Suppressor macrophage (primary cell): ENCODE results near the gene PSMD3.
"Not testable (repeated sequence)": the region's sequence is repeated elsewhere in the genome, so short reads cannot be mapped to it uniquely, and the experiment has no call there.

Experiments used
- DNase-seq, 4 experiments: peaks; one replicate each; pipeline ENCODE4 v3.0.0-alpha.2; 2020 to 2022
- total RNA-seq, 17 experiments: gene quantifications; one replicate each; lab custom pipeline; 2026; ENCODE audit warnings: mixed read lengths in 6 of 17, inconsistent platforms in 3 of 17; lab: John Stamatoyannopoulos, UW

PSMD3 gene
- 72.5 to 182 (median 106) reads per million in 17 experiments for total RNA-seq

DNA sequence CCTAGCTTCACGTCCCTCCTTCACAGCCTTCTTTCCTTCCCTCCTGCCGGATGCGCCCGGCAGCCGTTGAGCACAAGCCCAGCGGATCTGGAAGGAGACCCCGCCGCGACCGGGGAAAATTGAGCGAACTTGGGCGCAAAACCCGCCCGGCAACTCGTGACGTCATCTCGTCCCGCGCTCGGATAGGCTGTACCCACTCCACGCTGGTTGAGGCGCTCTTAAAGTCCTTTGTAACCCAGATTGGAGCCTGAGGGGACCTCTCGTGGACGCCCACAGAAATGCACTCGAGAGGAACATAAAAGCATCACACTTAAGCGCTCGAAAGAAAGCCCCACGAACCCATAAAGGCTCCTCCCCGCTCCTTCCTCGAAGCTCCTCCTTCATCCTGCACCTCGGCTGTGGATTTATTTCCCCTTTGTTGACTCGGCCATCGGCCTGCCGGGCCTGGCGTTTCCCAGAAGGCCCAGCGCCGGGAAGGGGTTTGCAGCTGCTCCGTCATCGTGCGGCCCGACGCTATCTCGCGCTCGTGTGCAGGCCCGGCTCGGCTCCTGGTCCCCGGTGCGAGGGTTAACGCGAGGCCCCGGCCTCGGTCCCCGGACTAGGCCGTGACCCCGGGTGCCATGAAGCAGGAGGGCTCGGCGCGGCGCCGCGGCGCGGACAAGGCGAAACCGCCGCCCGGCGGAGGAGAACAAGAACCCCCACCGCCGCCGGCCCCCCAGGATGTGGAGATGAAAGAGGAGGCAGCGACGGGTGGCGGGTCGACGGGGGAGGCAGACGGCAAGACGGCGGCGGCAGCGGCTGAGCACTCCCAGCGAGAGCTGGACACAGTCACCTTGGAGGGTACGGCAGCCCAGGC lies at the start of gene PSMD3:
Gene PSMD3, plus strand, starts transcription at position 457 of the 856 bp plus-strand sequence. Its CDS starts 164 bp downstream, at position 621.
- peak; percentile 98 to 100 (median 100) for DNase-seq

DNA sequence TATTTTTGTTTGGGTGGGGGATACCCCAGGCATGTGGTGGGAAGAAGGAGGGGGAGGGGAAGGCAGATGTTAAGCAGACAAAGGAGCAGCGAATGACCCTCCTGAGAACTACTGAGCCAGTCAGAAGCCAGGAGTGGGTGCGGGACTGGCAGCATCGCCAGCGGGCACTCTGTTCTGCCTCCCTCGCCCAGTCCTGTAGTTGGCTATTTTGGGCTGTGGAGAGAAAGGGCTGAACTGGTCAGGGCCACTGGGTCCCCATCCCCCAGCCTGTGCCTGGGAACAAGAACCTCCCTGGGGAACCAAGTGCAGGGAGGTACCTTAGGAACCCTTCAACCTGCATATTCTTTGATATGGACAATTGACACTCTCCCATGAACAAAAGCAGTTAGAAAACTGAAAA lies 46.7 kb upstream of the PSMD3 start:
- no peak for DNase-seq

DNA sequence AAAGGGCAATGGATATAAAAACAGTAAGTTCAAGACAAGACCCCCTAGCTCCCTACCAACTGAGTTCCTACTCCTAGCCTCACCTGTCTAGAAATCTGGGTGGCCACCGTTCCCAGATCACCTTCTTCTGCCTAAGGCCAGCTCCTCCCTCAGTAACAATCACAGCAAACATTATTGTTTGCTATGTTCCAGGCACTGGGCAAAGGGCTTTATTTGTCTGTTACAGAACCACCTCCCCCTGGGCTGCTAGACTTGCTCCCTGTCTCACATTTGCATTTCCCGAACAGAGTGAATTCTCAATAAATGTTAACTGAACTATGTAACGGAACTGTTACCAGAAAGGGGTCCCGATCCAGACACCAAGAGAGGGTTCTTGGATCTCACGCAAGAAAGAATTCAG lies 46.3 kb upstream of the PSMD3 start:
- DNase-seq: no peak

DNA sequence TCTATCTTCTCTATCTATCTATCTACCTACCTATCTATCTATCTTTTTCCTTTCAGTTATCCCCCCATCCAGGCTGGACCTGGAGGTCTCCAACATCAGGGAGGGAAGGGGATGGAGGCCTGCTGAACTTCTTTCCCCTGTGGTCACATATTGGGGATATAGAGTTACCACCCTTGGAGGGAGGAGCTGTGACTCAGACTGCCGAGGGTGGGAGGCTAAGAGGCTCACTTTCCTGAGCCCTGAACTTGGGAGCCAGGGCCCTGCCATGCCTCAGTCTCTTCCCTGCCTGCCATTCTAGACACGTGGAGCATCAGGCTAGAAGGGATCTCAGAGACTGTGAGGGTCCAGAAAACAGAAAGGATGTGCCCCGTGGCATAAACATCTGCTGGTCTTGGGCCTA lies 44.7 kb upstream of the PSMD3 start:
- no peak for DNase-seq

DNA sequence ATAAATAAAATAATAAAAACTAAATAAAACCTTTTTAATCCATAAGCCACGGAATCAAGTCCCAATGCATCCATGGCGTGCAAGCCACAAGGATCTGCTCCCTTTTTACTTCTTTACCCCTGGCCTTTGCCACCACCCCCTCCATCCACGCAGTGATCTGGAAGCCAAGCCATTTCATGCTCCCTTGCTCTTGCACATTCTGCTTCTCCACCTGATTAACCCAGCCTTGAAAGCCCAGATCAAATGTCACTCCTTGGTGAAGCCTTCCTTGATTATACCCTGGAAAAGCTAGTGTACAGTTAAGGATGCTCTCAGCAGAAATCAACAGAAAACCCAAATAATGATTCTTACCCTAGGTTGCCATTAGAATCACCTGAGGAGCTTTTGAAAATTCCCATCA lies 43.2 kb upstream of the PSMD3 start:
- no peak for DNase-seq

DNA sequence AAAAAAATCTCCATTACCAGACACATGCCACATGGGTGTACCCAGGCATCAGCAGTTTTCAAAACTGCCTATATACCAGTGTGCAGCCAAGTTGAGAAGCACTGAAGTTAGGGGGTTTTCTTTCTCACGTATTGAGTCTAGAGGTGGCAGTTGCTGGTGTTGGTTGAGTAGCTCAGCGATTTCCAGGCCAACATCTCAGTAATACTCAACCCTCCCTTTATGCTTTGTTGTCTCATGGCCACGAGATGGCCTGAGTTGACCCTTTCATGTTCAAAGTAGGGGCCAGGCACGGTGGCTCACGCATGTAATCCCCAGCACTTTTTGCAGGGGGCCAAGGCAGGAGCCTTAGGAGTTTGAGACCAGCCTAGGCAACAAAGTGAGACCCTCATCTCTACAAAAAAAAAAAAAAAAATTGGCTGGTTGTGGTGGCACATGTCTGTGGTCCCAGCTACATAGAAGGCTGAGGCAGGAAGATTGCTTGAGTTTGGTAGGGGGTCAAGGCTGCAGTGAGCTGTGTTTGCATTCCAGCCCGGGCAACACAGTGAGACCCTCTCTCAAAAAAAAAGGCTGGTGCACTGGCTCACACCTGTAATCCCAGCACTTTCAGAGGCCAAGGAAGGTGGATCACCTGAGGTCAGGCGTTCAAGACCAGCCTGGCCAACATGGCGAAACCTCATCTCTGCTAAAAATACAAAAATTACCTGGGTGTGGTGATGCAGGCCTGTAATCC lies 42.3 kb upstream of the PSMD3 start:
- no peak for DNase-seq

DNA sequence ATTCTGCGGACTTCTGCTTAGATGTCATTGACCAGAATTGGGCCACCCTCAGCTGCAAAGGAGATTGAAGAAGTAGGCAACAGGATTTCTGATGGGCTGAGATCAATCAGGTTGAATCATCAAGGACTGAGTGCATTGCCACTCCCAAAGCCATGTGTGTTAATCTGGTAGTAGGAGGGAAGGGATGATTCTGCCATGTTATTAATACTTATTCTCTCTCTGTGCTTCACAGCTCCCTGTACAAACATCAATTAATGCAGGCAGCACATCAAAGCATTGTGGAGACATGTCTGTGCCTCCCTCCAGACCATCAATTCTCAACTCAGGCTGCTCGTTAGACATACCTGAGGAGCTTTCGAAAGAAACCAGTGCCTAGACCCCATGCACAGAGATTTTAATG lies 41.5 kb upstream of the PSMD3 start:
- no peak for DNase-seq

DNA sequence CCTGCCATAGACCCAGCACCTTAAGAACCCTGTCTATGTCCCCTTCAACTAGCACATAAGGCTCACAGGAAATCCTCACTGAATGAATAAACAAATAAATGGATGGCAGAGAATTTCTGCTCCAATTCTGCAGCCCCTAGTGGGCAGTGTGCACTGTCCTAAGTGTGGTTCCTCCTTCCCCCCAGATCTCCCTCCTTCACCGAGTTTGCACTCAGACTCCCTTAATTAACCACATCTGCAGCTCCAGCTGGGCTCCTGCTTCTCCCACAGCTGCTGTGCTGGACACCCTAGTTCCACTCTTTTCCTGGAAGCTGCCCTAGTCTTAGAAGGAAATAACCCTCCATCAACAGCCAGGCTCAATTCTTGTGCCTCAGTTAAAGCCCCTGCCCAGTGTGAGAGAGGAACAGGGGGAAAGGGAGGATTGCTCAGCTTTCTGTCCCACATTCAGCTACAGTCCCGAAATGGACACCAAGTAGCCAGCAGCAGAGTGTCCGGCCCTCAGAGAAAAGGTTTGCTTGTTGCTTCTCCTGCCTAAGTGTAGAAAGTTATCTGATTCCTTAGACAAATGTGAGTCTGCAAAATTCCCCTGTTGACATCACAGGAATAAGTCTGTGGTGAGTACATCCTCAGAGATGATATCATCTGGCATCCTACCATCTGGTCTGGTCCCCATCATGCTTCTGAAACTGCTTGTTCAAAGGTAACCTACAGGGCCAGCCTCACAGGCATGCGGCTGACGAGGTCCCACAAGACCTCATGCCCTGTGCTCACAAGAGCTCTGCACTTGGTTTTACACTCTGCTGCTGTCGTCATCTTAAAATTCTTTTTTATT lies 40.8 kb upstream of the PSMD3 start:
- DNase-seq: peak; percentile 39 to 60 (median 49)

DNA sequence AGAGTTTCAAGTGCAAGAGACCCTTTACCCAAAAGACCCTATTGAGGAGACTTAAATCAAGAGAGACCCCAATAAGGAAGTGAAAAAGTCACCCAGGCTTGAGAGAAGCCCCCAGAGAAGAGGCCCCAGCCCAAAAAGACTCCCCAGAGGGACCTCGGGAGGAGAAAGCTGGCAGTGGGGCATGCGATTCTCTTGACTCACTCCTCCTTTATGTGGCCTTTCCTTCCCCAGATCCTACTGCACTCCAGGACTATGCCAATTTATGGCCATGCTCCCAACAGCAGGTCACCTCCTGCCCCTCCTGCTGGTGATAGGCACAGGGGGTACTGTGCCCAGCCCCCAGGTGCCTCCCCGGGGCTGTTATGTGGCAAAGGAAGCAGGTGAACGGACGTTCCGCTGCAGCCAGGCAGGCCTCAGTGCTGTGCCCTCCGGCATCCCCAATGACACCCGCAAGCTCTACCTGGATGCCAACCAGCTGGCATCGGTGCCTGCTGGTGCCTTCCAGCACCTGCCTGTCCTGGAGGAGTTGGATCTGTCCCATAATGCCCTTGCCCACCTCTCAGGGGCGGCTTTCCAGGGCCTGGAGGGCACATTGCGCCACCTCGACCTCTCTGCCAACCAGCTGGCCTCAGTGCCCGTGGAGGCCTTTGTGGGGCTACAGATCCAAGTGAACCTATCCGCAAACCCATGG lies 36.8 kb upstream of the PSMD3 start:
- no peak for DNase-seq

DNA sequence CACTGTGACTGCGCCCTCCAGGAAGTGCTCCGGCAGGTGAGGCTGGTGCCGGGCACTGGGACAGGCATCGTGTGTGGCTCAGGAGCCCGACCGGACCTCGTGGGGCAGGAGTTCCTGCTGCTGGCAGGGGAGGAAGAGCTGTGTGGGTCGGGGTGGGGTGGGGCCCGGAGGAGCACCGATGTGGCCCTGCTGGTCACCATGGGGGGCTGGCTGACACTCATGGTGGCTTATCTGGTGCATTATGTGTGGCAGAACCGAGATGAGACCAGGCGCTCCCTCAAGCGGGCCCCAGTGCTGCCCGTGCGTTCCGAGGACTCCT lies 36.3 kb upstream of the PSMD3 start:
- no peak for DNase-seq

DNA sequence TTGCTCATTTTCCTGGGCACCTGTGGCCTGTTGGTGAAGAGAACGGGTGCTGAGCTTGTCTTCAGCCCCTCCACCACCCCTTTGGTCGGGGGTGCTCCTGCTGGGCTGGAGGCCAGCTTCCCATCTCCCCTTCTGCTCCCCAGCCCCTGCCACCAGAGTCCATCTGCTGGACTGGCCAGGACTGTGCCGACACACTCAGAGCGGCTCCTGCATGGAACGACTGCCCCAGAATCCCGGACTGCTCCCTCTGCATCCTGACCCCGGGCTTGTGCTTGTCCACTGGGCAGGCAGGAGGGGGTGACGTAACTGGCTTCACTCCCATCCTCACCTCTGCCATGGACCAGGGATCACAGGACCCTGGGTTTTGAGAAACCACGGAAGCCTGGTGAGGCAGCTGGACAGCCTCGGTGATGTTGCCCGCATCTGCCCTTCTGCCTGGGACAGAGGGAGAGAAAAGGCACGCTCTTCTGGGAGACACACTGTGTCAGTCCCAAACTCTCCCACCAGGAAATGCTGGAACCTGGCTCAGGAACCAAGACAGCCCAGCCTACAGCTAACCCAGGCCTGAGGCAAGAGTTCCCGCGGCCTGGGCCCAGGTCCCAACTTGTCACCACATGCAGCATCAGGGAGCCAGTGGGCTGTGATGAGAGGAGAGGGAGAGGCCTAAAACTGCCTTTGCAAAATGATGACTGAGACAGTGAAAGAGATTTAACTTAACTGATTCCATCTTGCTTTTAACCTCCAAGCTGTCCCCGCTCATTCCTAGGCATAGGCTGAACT lies 33.9 kb upstream of the PSMD3 start:
- DNase-seq: no peak

DNA sequence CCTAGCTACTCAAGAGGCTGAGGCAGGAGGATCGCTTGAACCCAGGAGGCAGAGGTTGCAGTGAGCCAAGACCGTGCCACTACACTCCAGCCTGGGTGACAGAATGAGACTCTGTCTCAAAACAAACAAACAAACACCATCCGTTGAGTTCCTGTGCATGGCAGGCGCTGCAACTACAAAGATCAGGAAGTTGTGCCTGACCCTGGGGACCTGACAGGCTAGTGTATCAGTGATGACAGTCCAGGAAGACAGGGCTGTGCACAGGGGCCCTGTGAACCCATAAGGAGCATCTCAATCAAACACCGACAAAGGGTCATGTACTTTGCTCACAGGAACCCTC lies 32.1 kb upstream of the PSMD3 start:
- DNase-seq: not testable (repeated sequence)

DNA sequence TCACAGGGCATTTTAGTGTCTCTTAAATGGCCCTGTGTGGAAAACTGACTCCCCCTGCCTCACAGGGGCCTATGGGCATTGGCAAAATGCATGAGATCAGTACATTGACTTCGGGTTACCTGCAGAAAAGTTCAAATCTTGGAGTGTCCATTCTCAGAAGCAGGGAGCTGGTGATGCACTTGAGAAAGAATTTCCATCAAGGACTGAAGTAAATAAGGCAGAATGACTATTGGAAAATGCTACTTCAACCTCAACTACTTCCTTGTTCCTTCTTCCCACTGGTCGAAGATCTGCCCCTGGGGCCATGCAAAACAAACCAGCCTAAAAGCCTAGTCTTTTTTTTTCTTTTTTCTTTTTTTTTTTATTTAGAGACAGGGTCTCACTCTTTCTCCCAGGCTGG lies 31.6 kb upstream of the PSMD3 start:
- DNase-seq: peak in 3 of 4 experiments; percentile 27 to 34 (median 28)

DNA sequence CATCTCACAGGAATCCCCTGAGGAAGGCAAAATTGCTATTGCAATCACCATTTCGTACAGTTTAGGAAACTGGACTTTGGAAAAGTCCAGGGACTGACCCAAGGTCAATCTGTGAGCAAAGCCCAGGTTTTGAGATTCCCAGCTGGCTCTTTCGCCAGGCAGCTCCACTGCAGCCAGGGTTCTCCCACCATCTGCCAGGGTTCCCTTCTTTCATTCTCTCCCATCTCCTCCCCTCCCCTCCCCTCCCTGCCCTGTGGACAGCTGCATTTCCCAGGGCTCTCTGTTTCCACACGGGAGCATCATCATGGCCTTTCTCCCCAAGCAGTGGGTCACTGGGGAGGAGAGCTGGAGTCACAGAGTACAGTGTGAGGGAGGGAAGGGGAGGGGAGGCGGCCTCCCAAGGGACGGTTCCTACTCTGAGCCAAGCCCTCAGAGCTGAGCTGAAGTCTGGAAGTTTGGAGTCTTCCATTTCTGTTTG lies 29.7 kb upstream of the PSMD3 start:
- no peak for DNase-seq

DNA sequence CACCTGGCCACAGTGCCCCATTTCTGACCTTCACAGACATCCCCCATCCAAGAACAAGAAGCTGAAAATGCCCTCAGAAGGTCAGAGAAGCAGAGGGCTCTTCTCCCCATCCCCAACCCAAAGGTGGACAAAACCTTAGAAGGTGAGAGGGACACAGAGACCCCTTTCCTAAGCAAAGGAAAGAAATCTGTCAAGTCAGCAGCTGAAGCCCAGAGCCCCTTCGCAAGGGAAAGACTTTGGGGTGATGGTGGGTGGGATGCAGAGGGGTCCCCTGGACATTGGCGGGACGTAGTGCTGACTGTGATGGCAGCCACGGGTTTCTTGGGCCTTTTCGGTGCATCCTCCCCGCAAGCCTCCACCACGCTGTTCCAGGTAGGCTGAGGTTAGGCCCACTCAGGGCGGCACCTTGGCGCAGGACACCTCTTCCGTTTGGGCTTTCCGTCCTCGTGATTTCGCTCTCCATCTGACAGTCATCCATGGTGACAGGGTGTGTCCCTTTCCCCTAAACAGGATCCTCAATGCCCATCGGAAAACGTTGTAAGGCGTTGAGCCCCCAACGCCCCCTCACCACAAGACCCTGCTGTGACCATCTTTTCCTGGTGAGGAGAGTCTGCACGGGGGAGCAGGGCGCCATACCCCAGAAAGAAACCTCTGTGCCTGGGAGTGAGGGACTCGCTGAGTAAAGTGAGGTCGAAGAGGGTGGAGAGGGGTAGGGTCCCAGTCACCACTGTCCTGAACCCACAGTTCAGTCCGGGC lies 28.5 kb upstream of the PSMD3 start:
- DNase-seq: no peak

DNA sequence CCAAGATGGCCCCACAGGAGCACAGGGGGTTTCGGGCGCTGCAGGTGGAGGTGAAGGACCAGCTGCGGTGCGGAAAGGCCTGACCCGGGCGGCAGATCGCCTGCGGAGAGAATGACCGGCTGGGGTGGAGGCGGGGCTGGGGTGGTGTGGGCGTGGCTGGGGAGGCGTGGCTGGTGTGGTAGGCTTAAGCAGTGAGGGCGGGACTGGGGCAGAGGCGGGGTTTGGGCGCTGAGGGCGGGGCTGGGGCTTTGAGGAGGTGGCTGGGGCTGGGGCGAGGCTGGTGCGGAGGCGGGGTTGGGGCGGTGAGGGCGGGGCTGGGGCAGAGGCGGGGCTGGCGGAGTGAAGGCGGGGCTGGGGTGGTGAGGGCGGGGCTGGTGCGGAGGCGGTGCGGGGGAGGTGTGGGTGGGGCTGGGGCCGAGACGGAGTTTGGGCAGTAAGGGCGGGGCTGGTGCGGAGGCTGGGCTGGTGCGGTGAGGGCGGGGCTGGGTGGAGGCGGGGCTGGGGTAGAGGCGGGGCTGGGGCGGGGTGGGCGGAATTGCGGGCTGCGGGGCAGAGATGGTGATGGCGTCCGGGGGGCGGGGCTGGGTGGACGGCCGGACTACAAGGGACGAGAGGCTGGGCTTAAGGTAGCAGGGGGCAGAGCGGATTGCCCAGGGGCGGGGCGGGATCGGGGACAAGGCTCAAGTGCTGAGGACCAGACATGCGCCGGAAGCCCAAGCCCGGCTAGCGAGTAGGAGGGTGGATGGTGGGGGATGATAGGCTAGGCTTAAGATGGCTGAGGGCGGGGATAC lies 27.7 kb upstream of the PSMD3 start:
- DNase-seq: peak; percentile 85 to 97 (median 94)

DNA sequence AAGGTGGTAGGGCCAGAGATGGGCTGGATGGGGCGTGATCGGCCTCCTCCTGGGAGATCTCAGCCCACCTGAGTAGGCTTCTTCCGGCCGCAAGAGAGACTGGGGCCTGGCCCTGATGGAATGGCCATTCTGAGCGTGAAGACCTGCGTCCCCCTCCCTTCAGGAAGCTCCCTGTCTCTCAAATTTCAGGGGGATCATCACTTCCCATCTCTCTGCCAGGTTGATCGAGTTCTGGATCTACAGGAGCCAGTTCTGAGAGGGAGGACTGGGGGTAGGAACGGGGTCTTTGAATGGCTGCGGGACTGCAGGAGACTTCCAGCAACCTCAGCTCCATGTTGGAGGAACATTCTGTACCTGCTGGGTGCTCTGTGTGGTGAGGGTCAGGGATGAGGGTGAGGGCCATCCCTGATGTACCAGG lies 27.1 kb upstream of the PSMD3 start:
- no peak for DNase-seq

DNA sequence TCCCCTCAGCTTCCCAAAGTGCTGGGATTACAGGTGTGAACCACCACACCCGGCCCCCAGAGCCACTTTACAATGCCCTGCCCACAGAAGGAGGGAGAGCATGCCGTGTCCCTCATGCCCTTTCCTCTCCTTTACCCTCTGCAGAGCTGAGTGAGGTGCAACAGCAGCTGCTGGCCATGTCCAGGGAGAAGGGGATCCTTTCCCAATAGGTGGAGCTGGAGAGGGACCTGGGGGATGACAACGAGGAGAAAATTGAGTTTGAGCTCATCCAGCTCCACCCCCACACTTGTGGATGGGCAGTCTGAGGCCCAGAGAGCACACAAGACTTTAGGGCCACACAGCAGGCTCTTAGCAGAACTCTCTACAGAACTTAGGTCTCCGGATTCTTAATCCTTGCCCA lies 25.7 kb upstream of the PSMD3 start:
- DNase-seq: no peak

DNA sequence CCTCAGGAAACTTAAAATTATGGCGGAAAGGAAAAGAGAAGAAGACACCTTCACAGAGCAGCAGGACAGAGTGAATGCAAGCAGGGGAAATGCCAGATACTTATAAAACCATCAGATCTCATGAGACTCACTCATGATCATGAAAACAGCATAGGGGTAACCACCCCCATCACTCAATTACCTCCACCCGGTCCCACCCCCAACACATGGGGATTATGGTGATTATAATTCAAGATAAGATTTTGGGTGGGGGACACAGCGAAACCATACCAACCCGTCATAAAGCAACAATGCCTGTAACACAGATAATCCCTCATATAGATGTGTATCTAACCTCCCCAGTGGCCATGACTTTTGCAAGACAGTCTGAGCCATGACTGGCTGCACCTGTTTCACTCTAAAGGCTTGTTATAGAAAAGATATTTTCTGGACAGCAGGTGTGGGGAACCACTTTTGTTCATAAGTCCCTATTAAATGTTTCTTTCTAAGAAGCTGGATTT lies 24.8 kb upstream of the PSMD3 start:
- DNase-seq: no peak

DNA sequence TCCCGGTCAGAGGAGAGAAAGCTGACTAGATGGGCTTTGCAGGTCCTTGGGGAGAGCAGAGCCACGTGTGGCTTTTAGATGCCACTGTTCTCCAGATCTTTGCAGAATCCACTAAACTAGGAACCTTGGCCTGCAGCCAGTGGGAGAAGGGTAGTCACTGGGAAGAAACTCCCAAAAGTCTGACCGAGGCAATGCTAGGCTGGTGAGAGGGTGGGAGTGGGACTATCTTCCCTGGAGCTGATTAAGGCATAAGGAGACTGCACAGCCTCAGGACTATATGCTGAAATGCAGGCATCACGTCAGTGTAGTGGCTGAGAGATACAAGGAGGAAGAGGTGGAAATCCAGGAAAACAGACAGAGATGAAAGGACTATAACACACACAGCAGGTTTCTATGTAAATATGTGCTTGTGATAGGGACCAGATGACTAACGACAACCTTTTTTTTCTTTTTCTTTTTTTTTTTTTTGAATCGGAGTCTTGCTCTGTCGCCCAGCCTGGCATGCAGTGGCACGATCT lies 20.0 kb upstream of the PSMD3 start:
- no peak for DNase-seq
